ENCODE results near the gene AIP.

AIP gene

DNA sequence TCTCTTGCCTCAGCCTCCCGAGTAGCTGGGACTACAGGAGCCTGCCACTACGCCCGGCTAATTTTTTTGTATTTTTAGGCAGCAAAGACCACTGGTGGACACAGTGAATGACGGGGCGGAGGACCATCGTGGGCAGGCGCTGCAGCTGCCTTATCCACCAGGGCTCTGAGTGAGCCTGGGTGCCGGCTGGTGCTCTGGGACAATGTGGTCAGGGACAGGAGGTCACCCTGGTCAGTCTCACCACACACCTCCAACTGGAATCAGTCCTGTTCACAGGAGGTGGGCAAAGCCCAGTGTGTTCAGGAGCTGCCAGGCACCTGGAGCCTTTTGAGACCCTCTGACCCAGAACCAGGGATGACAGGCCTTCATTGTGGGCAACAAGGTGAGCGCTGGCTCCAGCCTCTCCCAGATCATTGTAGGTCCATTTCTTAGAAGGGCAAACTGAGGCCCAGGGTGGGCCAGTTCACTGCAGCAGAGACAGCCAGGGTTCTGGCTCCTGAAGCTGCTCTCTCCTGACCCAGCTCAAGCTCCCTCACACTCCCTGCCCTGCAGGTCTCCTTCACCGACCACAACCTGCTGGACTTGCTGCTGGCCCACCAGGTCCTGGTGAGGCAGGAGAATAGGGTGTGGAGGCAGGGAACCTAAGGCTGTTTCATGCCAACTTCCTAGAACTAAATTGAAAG, 56.1 kb downstream of the AIP start:
- Histone ChIP-seq H3K4me1 (no peaks in the 10 kb centered on the region), H3K4me2 (ENCODE audit: low read length) (no peak overlapping the region), H3K9ac (no peak overlapping the region), H3K27ac (no peak overlapping the region), H3K36me3 (ENCODE audit: control insufficient read depth, insufficient read depth, low read length) (no peaks in the 10 kb centered on the region), H3K4me3 (ENCODE audit: low read depth, low read length) (no peak overlapping the region), H3K9me3 (ENCODE audit: control insufficient read depth, low read length) (no peaks in the 10 kb centered on the region), H3K79me2 (no peaks in the 10 kb centered on the region), H2AFZ (no peak overlapping the region), H3K27me3 (ENCODE audit: control insufficient read depth, insufficient read depth, low read length) (no peaks in the 10 kb centered on the region)
- TF ChIP-seq, protein P1, sequence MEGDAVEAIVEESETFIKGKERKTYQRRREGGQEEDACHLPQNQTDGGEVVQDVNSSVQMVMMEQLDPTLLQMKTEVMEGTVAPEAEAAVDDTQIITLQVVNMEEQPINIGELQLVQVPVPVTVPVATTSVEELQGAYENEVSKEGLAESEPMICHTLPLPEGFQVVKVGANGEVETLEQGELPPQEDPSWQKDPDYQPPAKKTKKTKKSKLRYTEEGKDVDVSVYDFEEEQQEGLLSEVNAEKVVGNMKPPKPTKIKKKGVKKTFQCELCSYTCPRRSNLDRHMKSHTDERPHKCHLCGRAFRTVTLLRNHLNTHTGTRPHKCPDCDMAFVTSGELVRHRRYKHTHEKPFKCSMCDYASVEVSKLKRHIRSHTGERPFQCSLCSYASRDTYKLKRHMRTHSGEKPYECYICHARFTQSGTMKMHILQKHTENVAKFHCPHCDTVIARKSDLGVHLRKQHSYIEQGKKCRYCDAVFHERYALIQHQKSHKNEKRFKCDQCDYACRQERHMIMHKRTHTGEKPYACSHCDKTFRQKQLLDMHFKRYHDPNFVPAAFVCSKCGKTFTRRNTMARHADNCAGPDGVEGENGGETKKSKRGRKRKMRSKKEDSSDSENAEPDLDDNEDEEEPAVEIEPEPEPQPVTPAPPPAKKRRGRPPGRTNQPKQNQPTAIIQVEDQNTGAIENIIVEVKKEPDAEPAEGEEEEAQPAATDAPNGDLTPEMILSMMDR (IDR thresholded peaks at IDR 0.05) = no peak

DNA sequence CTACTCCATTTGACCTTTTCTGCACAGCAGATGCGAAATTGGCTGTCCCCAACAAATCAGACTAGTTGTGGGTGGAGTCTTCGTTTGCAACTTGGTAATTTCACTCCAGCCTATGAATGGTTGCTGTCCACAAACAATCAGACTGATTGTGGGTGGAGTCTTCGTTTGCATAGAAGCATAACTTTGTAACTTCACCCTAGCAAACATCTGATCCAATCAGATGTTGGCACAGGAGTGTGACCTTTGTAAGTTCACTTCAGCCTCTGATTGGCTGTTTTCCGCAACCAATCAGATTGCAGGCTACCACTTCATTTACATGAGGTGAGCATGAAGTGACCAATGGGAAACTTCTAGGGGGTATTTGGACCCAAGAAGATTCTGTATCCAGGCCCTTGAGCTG, 56.7 kb downstream of the AIP start:
- H3K4me3 ChIP-seq (ENCODE audit: low read depth, low read length) = no peak overlapping the region
- no peaks in the 10 kb centered on the region for H3K4me1 ChIP-seq
- no peak overlapping the region for H3K9ac ChIP-seq
- H3K79me2 ChIP-seq = no peaks in the 10 kb centered on the region
- H3K27me3 ChIP-seq (ENCODE audit: control insufficient read depth, insufficient read depth, low read length) = no peaks in the 10 kb centered on the region
- TF ChIP-seq, protein P1 (IDR thresholded peaks at IDR 0.05) = no peak
- no peak overlapping the region for H2AFZ ChIP-seq
- H3K36me3 ChIP-seq (ENCODE audit: control insufficient read depth, insufficient read depth, low read length) = no peaks in the 10 kb centered on the region
- no peaks in the 10 kb centered on the region for H3K9me3 ChIP-seq (ENCODE audit: control insufficient read depth, low read length)
- no peak overlapping the region for H3K4me2 ChIP-seq (ENCODE audit: low read length)
- H3K27ac ChIP-seq = no peak overlapping the region
